ENCODE measurements around the gene PIK3CB. TPM values are rescaled to one million over a fixed set of nuclear protein-coding genes. Genes with fewer than 3 reads are reported as not detected.

Gene PIK3CB
- total RNA-seq, 1 experiment from 2014 or later, result 29.7 TPM

GRCh38 chr3:138717348-138717747 is 117.4 kb downstream of the PIK3CB start:
- CTCF ChIA-PET, result interaction anchor here (0.6 kb wide), 1 partner anchor 44 kb away, joined by 3 read pairs; no protein-coding TSS in a partner anchor
- no peak for TF ChIP-seq CTCF (IDR thresholded peaks at IDR 0.05; ENCODE audit: insufficient read depth in 1 of 2, low read depth in 1 of 2, low read length in 1 of 2, severe bottlenecking in 1 of 2, unreplicated experiment in 1 of 2)
- H3K4me1 ChIP-seq, result no peaks in the 10 kb centered on the region
- no peak for DNase-seq
- Mint-ChIP-seq H3K4me1 (ENCODE audit: low read depth, unreplicated experiment) (peaks cover 6% of the 10 kb centered on the region), H3K27ac (ENCODE audit: unreplicated experiment) (no peak overlapping the region), H3K9me3 (ENCODE audit: unreplicated experiment) (no peaks in the 10 kb centered on the region), H3K4me3 (ENCODE audit: unreplicated experiment) (no peak overlapping the region), H3K27me3 (ENCODE audit: insufficient read depth, unreplicated experiment) (no peaks in the 10 kb centered on the region), H3K36me3 (ENCODE audit: insufficient read depth, unreplicated experiment) (no peaks in the 10 kb centered on the region)
- POLR2A ChIA-PET, result no interaction called here
- no peak overlapping the region for H3K4me3 ChIP-seq (ENCODE audit: low read depth, low read length)
- intact Hi-C loops (cut with micrococcal nuclease; ENCODE audit: unreplicated experiment), result no loop called here
- no peaks in the 10 kb centered on the region for H3K9me3 ChIP-seq
- no TSS peak for BruUV-seq (replicated peaks)
- H3K27me3 ChIP-seq (replicated peaks; ENCODE audit: control insufficient read depth, insufficient read depth, low read length), result no peaks in the 10 kb centered on the region
- no peaks in the 10 kb centered on the region for H3K36me3 ChIP-seq (ENCODE audit: control insufficient read depth, insufficient read depth, low read length)

GRCh38 chr3:138712086-138712485 is 122.6 kb downstream of the PIK3CB start:
- no peaks in the 10 kb centered on the region for H3K27me3 ChIP-seq (replicated peaks; ENCODE audit: control insufficient read depth, insufficient read depth, low read length)
- ChIA-PET CTCF (interaction anchor here (1.0 kb wide), 1 partner anchor 203 kb away, joined by 3 read pairs; no protein-coding TSS in a partner anchor), POLR2A (interaction anchor here (0.6 kb wide), 1 partner anchor 241 kb away, joined by 7 read pairs; no protein-coding TSS in a partner anchor)
- intact Hi-C loops (cut with micrococcal nuclease; ENCODE audit: unreplicated experiment), result no loop called here
- Mint-ChIP-seq H3K27me3 (ENCODE audit: insufficient read depth, unreplicated experiment) (no peaks in the 10 kb centered on the region), H3K27ac (ENCODE audit: unreplicated experiment) (no peak overlapping the region), H3K4me3 (ENCODE audit: unreplicated experiment) (no peak overlapping the region), H3K4me1 (ENCODE audit: low read depth, unreplicated experiment) (peaks cover 6% of the 10 kb centered on the region), H3K9me3 (ENCODE audit: unreplicated experiment) (no peaks in the 10 kb centered on the region), H3K36me3 (ENCODE audit: insufficient read depth, unreplicated experiment) (peaks cover 31% of the 10 kb centered on the region)
- H3K36me3 ChIP-seq (ENCODE audit: control insufficient read depth, insufficient read depth, low read length), result no peaks in the 10 kb centered on the region
- no peak for TF ChIP-seq CTCF (IDR thresholded peaks at IDR 0.05; ENCODE audit: insufficient read depth in 1 of 2, low read depth in 1 of 2, low read length in 1 of 2, severe bottlenecking in 1 of 2, unreplicated experiment in 1 of 2)
- BruUV-seq (replicated peaks), result no TSS peak
- H3K9me3 ChIP-seq, result no peaks in the 10 kb centered on the region
- DNase-seq, result no peak
- H3K4me3 ChIP-seq (ENCODE audit: low read depth, low read length), result no peak overlapping the region
- H3K4me1 ChIP-seq, result no peaks in the 10 kb centered on the region

GRCh38 chr3:138705675-138706074 is 129.1 kb downstream of the PIK3CB start:
- no peaks in the 10 kb centered on the region for H3K27me3 Mint-ChIP-seq (ENCODE audit: insufficient read depth, unreplicated experiment)
- H3K27ac Mint-ChIP-seq (ENCODE audit: unreplicated experiment), result no peak overlapping the region
- H3K4me1 ChIP-seq, result no peaks in the 10 kb centered on the region
- ChIA-PET CTCF (interaction anchor here (1.1 kb wide), 1 partner anchor 210 kb away, joined by 3 read pairs; no protein-coding TSS in a partner anchor), POLR2A (no interaction called here)
- H3K9me3 Mint-ChIP-seq (ENCODE audit: unreplicated experiment), result no peaks in the 10 kb centered on the region
- DNase-seq, result no peak
- intact Hi-C loops (cut with micrococcal nuclease; ENCODE audit: unreplicated experiment), result no loop called here
- no peak overlapping the region for H3K4me3 Mint-ChIP-seq (ENCODE audit: unreplicated experiment)
- no peaks in the 10 kb centered on the region for H3K9me3 ChIP-seq
- peaks cover 25% of the 10 kb centered on the region for H3K36me3 Mint-ChIP-seq (ENCODE audit: insufficient read depth, unreplicated experiment)
- no peak overlapping the region for H3K4me3 ChIP-seq (ENCODE audit: low read depth, low read length)
- no TSS peak for BruUV-seq (replicated peaks)
- TF ChIP-seq CTCF (IDR thresholded peaks at IDR 0.05; ENCODE audit: insufficient read depth in 1 of 2, low read depth in 1 of 2, low read length in 1 of 2, severe bottlenecking in 1 of 2, unreplicated experiment in 1 of 2), result no peak
- H3K4me1 Mint-ChIP-seq (ENCODE audit: low read depth, unreplicated experiment), result no peaks in the 10 kb centered on the region
- no peaks in the 10 kb centered on the region for H3K27me3 ChIP-seq (replicated peaks; ENCODE audit: control insufficient read depth, insufficient read depth, low read length)
- no peaks in the 10 kb centered on the region for H3K36me3 ChIP-seq (ENCODE audit: control insufficient read depth, insufficient read depth, low read length)
